HEK293 (cell line): Measurements from ENCODE around the gene IFNL4.

Source experiments
- ZNF133 ChIP-seq: fragments of 450-650 bp; formaldehyde crosslinking; IDR thresholded peaks from 2 replicates; pipeline ENCODE4 v1.5.1; 2016; ENCODE audit warnings: missing biosample characterization, missing genetic modification characterization
- TF ChIP-seq, protein P1 (sequence below): fragments of 450-650 bp; formaldehyde crosslinking; IDR thresholded peaks from 2 replicates; pipeline ENCODE4 v1.5.1; 2016; ENCODE audit warnings: missing biosample characterization, missing genetic modification characterization, low read depth
- TF ChIP-seq, protein P2 (sequence below): fragments of 450-650 bp; formaldehyde crosslinking; IDR thresholded peaks from 2 replicates; pipeline ENCODE4 v1.5.1; 2016; ENCODE audit warnings: missing biosample characterization, missing genetic modification characterization

DNA sequence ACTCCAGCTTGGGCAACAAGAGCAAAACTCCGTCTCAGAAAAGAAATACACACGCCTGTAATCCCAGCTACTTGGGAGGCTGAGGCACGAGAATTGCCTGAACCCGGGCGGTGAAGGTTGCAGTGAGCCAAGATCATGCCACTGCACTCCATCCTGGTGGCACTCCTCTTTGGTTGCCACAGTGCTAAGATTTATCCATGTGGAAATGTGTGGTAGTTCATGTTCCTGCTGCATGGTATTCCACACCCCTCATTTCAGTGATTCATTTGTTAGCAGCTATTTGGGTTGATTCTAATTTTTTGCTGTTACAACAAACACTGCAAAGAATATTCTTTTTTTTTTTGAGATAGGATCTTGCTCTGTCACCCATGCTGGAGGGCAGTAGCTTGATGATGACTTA, 15.9 kb downstream of the IFNL4 start:
- no peak for TF ChIP-seq ZNF133 (tag by site-specific recombination)
- TF ChIP-seq, protein P1, sequence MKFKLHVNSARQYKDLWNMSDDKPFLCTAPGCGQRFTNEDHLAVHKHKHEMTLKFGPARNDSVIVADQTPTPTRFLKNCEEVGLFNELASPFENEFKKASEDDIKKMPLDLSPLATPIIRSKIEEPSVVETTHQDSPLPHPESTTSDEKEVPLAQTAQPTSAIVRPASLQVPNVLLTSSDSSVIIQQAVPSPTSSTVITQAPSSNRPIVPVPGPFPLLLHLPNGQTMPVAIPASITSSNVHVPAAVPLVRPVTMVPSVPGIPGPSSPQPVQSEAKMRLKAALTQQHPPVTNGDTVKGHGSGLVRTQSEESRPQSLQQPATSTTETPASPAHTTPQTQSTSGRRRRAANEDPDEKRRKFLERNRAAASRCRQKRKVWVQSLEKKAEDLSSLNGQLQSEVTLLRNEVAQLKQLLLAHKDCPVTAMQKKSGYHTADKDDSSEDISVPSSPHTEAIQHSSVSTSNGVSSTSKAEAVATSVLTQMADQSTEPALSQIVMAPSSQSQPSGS = no peak
- TF ChIP-seq, protein P2, sequence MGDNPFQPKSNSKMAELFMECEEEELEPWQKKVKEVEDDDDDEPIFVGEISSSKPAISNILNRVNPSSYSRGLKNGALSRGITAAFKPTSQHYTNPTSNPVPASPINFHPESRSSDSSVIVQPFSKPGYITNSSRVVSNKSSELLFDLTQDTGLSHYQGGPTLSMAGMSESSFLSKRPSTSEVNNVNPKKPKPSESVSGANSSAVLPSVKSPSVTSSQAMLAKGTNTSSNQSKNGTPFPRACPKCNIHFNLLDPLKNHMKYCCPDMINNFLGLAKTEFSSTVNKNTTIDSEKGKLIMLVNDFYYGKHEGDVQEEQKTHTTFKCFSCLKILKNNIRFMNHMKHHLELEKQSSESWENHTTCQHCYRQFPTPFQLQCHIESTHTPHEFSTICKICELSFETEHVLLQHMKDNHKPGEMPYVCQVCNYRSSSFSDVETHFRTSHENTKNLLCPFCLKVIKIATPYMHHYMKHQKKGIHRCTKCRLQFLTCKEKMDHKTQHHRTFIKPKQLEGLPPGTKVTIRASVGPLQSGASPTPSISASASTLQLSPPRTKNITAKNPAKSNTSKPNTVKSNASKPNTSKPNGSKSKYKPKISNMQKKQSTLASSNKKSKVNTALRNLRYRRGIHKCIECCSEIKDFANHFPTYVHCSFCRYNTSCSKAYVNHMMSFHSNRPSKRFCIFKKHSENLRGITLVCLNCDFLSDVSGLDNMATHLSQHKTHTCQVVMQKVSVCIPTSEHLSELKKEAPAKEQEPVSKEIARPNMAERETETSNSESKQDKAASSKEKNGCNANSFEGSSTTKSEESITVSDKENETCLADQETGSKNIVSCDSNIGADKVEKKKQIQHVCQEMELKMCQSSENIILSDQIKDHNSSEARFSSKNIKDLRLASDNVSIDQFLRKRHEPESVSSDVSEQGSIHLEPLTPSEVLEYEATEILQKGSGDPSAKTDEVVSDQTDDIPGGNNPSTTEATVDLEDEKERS = no peak
